NCI-H128 (cell line): Measurements from ENCODE around the gene LHX3.

Experiments used
- DNase-seq: peaks from one replicate; lab custom pipeline; 2025; ENCODE audit not compliant: unreplicated experiment; lab: John Stamatoyannopoulos, UW

Gene LHX3

GRCh38 chr9:136209232-136209631 lies 4.3 kb upstream of the LHX3 start:
- DNase-seq: no peak

GRCh38 chr9:136208675-136209074 lies 3.7 kb upstream of the LHX3 start:
- DNase-seq: no peak

- no peak for DNase-seq
These were observed 2.7 kb upstream of the LHX3 start for GRCh38 chr9:136207616-136208015.

GRCh38 chr9:136206602-136207275 lies 1.8 kb upstream of the LHX3 start:
- no peak for DNase-seq

- DNase-seq: no peak
These were observed 722 bp upstream of the LHX3 start for GRCh38 chr9:136205707-136205992.

GRCh38 chr9:136204145-136204805 lies 653 bp downstream of the LHX3 start:
- DNase-seq: no peak

GRCh38 chr9:136203408-136204144 lies 1.4 kb downstream of the LHX3 start:
- DNase-seq: no peak

GRCh38 chr9:136202454-136203407 lies 2.2 kb downstream of the LHX3 start:
- DNase-seq: no peak

- no peak for DNase-seq
These were observed 3.1 kb downstream of the LHX3 start for GRCh38 chr9:136201609-136202453.

GRCh38 chr9:136201174-136201573 lies 3.8 kb downstream of the LHX3 start:
- DNase-seq: no peak

- DNase-seq: no peak
These were observed 4.5 kb downstream of the LHX3 start for GRCh38 chr9:136200424-136200823.

- no peak for DNase-seq
These were observed 5.3 kb downstream of the LHX3 start for GRCh38 chr9:136199391-136200288.

GRCh38 chr9:136198605-136199083 lies 6.3 kb downstream of the LHX3 start:
- DNase-seq: no peak

GRCh38 chr9:136197930-136198604 lies 6.9 kb downstream of the LHX3 start:
- DNase-seq: no peak

- DNase-seq: no peak
These were observed 7.6 kb downstream of the LHX3 start for GRCh38 chr9:136197084-136197875.

GRCh38 chr9:136196404-136197083 lies 8.4 kb downstream of the LHX3 start:
- no peak for DNase-seq

GRCh38 chr9:136194540-136194939 lies 10.4 kb downstream of the LHX3 start:
- no peak for DNase-seq
